ENCODE measurements around the gene GRIP1. TPM values are rescaled to one million over a fixed set of nuclear protein-coding genes. Genes with fewer than 3 reads are reported as not detected.

Gene GRIP1
- total RNA-seq, 1 donor: under 0.01 TPM

DNA sequence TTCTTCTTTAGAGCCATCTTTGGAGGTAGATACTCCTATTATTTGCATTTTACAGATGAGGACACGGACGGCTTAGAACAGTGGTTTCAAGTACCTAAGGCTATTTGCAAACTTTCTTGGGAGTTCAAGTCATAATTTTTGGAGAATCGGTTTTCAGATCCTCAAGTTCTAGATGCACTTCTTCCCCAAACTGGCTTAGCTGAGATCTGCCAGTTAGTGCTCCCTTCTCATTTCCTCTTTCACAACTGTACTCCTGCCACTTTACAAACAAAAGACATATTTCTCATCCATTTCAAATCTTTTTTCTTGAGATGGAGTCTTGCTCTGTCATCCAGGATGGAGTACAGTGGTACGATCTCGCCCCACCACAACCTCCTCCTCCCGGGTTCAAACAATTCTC is 299.3 kb downstream of the GRIP1 start:
- Histone ChIP-seq H3K27ac (ENCODE audit: low read depth, low read length) (no peak overlapping the region), H3K4me2 (ENCODE audit: insufficient read depth, low read length) (no peak overlapping the region), H3K9me3 (ENCODE audit: low read depth, low read length) (no peaks in the 10 kb centered on the region), H2AFZ (ENCODE audit: low read length) (no peak overlapping the region), H3K4me3 (ENCODE audit: insufficient read depth, low read length) (no peak overlapping the region), H3K36me3 (ENCODE audit: insufficient read depth, low read length) (no peaks in the 10 kb centered on the region), H3K4me1 (ENCODE audit: insufficient read depth, low read length) (no peaks in the 10 kb centered on the region), H4K20me1 (ENCODE audit: insufficient read depth, low read length) (no peaks in the 10 kb centered on the region), H3K79me2 (ENCODE audit: insufficient read depth, low read length) (no peaks in the 10 kb centered on the region), H3K27me3 (ENCODE audit: insufficient read depth, low read length) (peaks cover 4% of the 10 kb centered on the region)
- TF ChIP-seq, protein P1, sequence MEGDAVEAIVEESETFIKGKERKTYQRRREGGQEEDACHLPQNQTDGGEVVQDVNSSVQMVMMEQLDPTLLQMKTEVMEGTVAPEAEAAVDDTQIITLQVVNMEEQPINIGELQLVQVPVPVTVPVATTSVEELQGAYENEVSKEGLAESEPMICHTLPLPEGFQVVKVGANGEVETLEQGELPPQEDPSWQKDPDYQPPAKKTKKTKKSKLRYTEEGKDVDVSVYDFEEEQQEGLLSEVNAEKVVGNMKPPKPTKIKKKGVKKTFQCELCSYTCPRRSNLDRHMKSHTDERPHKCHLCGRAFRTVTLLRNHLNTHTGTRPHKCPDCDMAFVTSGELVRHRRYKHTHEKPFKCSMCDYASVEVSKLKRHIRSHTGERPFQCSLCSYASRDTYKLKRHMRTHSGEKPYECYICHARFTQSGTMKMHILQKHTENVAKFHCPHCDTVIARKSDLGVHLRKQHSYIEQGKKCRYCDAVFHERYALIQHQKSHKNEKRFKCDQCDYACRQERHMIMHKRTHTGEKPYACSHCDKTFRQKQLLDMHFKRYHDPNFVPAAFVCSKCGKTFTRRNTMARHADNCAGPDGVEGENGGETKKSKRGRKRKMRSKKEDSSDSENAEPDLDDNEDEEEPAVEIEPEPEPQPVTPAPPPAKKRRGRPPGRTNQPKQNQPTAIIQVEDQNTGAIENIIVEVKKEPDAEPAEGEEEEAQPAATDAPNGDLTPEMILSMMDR (IDR thresholded peaks at IDR 0.05; ENCODE audit: extremely low read depth, low read depth, low read length): no peak
- no peak for DNase-seq (ENCODE audit: insufficient read length, low spot score, missing footprints)

DNA sequence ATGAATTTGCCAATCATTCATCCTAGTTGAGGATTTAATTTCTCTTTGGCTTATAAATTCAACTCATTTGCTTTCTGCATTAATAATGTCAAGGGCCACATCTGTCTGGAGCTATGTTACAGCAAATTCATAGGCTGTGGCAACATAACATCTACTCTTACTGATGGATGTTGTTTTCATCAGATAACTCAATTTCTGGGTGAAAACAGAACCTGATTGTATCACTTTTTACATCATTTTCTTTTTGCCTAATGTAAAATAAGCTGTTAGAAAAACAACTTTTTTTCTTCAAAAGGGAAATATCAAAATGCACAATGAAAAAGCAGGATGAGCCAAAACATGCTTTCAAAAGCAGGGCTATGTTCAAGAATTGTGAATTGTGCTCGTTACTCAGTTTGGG is 303.3 kb downstream of the GRIP1 start:
- no peak overlapping the region for H2AFZ ChIP-seq (ENCODE audit: low read length)
- no peak overlapping the region for H3K4me3 ChIP-seq (ENCODE audit: insufficient read depth, low read length)
- no peak for DNase-seq (ENCODE audit: insufficient read length, low spot score, missing footprints)
- no peak overlapping the region for H3K4me2 ChIP-seq (ENCODE audit: insufficient read depth, low read length)
- H4K20me1 ChIP-seq (ENCODE audit: insufficient read depth, low read length): no peaks in the 10 kb centered on the region
- H3K27ac ChIP-seq (ENCODE audit: low read depth, low read length): no peak overlapping the region
- H3K27me3 ChIP-seq (ENCODE audit: insufficient read depth, low read length): no peaks in the 10 kb centered on the region
- H3K4me1 ChIP-seq (ENCODE audit: insufficient read depth, low read length): no peaks in the 10 kb centered on the region
- no peaks in the 10 kb centered on the region for H3K9me3 ChIP-seq (ENCODE audit: low read depth, low read length)
- TF ChIP-seq, protein P1 (IDR thresholded peaks at IDR 0.05; ENCODE audit: extremely low read depth, low read depth, low read length): no peak
- H3K79me2 ChIP-seq (ENCODE audit: insufficient read depth, low read length): no peaks in the 10 kb centered on the region
- H3K36me3 ChIP-seq (ENCODE audit: insufficient read depth, low read length): no peaks in the 10 kb centered on the region

DNA sequence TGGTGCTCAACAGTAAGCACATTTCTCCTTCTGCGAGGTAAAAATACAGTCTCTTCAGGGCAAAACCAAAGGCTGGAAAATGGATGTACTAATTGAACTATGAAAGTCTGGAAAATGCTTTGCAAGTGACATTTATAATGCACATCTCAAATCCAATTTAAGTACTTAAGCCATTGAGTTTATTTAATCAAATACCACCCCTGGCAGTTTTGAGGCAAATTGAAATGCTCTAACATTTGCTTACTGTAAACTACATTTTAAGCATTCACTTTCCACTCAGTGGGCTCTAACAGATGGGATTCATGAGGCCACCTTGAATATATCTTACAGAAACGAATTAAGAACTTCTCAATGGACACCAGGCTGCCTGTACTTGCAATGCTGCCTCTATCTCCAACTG is 306.9 kb downstream of the GRIP1 start:
- H2AFZ ChIP-seq (ENCODE audit: low read length): no peak overlapping the region
- H3K36me3 ChIP-seq (ENCODE audit: insufficient read depth, low read length): no peaks in the 10 kb centered on the region
- H3K4me2 ChIP-seq (ENCODE audit: insufficient read depth, low read length): no peak overlapping the region
- H4K20me1 ChIP-seq (ENCODE audit: insufficient read depth, low read length): no peaks in the 10 kb centered on the region
- no peak for DNase-seq (ENCODE audit: insufficient read length, low spot score, missing footprints)
- no peak overlapping the region for H3K27ac ChIP-seq (ENCODE audit: low read depth, low read length)
- H3K9me3 ChIP-seq (ENCODE audit: low read depth, low read length): no peaks in the 10 kb centered on the region
- TF ChIP-seq, protein P1 (IDR thresholded peaks at IDR 0.05; ENCODE audit: extremely low read depth, low read depth, low read length): no peak
- H3K79me2 ChIP-seq (ENCODE audit: insufficient read depth, low read length): no peaks in the 10 kb centered on the region
- no peaks in the 10 kb centered on the region for H3K4me1 ChIP-seq (ENCODE audit: insufficient read depth, low read length)
- H3K4me3 ChIP-seq (ENCODE audit: insufficient read depth, low read length): no peak overlapping the region
- peaks cover 11% of the 10 kb centered on the region for H3K27me3 ChIP-seq (ENCODE audit: insufficient read depth, low read length)

DNA sequence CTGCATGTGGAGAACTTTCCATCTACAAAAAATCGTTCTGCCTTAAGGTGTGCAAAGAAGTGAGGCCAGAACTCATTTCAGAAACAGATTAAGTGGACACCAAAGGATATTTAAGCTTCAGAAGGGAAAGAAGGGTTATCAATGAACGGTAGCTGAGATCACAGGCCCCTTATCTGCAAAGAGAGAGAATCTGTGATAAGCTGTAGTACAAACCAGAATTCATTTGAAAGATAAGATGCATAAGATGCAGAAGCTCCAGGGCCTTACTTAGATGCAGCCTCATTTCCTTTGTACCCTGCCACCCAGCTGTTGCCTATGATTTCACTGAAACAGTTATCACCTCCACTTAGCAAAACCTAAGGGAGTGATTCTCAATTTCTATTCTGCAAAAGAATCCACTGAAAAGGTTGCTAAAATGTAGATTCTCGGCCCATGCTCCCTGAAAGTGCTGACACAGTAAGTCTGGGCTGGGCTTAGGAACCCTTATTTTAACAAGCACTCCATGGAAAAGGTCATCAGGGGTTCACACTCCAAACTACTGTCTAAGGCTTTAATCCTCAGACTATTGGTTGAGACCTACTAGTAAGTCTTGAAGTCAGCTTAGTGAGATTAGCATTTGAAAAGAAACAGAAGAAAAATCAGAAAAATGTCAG is 311.7 kb downstream of the GRIP1 start:
- Histone ChIP-seq H3K4me3 (ENCODE audit: insufficient read depth, low read length) (no peak overlapping the region), H3K27ac (ENCODE audit: low read depth, low read length) (no peak overlapping the region), H2AFZ (ENCODE audit: low read length) (no peak overlapping the region), H4K20me1 (ENCODE audit: insufficient read depth, low read length) (no peaks in the 10 kb centered on the region), H3K36me3 (ENCODE audit: insufficient read depth, low read length) (no peaks in the 10 kb centered on the region), H3K79me2 (ENCODE audit: insufficient read depth, low read length) (no peaks in the 10 kb centered on the region), H3K27me3 (ENCODE audit: insufficient read depth, low read length) (peaks cover 11% of the 10 kb centered on the region), H3K4me2 (ENCODE audit: insufficient read depth, low read length) (no peak overlapping the region), H3K4me1 (ENCODE audit: insufficient read depth, low read length) (no peaks in the 10 kb centered on the region), H3K9me3 (ENCODE audit: low read depth, low read length) (no peaks in the 10 kb centered on the region)
- TF ChIP-seq, protein P1 (IDR thresholded peaks at IDR 0.05; ENCODE audit: extremely low read depth, low read depth, low read length): no peak
- DNase-seq (ENCODE audit: insufficient read length, low spot score, missing footprints): no peak
